Germinal center (tissue), 1 donor: ENCODE data around the gene COLQ.

Source experiments
- DNase-seq: peaks from one replicate; pipeline ENCODE4 v3.0.0; 2012; ENCODE audit warnings: mixed read lengths, low spot score

Gene COLQ

DNA sequence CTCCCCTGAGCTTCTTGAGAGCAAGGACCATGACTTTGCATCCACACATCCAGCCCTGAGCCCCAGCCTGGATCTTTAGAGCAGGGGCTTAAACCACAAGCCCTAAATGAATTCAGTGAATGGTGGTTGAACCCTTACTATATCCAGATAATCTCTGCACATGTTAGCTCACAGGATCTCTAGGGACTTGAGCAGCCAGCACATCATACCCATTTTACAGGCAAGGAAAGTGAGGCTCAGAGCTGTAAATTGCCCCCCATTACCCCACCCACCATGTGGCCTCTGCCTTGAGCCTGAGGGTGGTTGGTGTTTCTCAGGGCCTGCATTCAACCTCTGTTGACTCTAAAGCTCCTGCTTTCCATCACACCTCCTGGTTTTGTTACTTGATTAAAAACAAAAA is 66.5 kb downstream of the COLQ start:
- DNase-seq, result no peak

DNA sequence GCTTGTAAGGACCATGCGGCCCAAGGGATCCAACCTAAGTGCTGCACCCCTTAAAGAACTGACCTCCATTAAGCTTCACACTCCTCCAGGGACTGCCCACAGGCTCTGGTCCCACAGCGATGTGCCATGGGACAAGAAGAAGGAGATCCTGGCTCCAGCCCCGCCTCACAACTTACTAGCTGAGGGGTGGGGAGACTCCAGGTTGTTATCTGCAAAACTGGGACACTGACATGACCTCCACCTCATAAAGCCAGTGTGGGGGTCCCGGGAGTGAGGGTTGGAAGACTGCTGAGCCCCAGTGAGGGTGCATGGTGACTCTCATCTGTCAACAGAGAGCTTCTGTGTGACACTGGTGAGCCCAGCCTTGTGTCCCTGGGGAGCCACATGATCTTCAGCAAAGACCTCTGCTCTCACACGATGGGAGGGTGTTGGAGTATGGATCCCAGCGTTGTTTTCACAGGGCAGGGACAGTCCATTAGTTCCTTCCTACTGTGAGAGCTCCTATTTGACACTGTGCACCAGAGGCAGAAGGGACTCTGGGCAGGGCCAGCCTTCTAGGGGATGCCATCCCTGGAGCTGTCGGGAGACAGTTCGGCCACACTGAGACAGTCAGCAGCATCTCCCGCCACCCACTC is 67.4 kb downstream of the COLQ start:
- DNase-seq, result no peak

DNA sequence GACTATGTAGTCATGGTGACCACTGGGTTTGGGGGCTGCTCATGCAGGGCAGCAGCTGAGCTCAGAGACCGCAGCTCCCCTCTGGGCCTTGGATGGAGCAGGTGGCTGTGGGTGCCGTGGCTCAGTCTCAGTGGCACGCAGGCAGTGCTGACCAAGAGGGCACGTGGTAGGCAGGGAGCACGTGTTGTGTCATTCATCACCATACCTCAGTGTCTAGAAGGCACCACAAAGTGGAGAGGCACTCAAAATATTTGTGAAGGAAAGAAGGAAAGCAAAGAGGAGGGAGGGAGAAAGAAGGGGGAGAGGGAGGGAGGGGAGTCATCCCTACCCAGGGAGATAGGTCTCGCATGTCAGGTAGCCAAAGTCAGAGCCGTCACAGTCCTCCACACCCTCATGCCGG is 68.0 kb downstream of the COLQ start:
- no peak for DNase-seq

DNA sequence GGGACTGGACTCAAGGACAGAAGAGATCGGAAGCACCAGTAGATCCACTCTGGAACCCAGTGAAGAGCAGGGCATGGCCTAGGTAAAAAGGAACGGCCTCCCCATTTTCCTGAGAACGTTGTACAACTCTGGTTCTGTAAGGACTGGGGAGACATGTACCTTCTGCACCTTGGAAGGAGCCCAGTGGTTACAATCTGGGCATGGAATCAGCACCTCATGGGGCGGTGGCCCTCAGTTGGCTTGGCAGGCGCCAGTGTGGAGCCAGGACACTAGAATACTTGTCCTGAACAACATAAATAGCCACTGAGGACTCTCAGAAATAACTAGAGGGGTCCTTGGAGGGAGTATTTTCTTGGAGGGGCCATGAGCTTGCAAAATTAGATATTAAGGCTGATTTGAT is 68.5 kb downstream of the COLQ start:
- no peak for DNase-seq

DNA sequence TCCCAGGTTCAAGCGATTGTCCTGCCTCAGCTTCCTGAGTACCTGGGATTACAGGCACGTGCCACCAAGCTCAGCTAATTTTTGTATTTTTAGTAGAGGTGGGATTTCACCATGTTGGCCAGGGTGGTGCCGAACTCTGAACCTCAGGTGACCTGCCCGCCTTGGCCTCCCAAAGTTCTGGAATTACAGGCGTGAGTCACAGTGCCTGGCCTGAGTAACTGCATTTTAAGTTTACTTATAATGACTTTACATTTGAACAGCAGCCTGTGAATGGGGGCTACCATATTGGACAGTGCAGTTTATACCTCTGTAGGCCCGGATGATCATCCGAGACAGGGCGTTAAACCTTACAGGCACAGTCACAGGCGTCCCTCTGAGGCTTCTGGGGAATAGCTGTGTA is 69.3 kb downstream of the COLQ start:
- DNase-seq, result no peak

DNA sequence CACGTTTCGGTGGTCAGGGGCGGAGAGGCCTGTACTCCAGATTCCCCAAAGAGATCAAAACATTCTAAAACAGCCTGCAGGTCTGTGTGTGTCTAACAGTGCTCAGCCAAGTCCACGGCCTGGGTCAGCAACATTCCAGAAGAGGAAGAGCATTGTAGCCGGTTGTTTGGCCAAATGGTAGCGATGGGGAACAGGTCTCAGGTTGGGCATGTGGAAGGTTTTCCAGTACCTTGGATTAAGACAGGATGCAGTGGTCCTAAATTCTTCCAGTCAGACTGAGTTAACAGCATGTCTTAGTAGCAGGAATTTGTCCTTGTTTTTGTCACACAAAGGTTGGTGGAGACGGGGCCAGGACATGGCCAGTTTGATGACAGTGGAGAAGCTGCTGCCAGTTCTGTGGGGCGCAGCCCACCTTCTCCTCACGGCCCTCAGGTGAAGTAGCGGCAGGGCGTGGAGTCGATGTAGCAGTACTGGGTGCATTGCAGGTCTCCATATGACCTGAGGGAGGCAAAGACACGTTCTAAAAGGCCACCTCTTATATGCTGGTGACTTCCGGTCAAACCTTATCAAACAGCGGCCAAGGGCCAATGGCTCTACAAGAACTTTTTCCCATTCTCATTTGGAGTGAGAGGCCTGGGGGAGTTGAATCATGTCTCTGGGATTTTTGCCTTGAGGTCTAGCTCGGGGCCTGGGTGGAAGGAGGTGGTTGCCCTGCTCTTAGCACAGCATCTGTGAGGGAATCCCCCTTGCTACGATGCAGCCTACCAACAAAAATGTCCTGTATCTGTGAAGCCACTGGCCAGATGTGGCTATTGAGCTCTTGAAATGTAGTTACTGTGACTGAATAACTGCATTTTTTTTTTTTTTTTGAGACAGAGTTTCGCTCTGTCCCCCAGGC is 70.0 kb downstream of the COLQ start:
- no peak for DNase-seq

DNA sequence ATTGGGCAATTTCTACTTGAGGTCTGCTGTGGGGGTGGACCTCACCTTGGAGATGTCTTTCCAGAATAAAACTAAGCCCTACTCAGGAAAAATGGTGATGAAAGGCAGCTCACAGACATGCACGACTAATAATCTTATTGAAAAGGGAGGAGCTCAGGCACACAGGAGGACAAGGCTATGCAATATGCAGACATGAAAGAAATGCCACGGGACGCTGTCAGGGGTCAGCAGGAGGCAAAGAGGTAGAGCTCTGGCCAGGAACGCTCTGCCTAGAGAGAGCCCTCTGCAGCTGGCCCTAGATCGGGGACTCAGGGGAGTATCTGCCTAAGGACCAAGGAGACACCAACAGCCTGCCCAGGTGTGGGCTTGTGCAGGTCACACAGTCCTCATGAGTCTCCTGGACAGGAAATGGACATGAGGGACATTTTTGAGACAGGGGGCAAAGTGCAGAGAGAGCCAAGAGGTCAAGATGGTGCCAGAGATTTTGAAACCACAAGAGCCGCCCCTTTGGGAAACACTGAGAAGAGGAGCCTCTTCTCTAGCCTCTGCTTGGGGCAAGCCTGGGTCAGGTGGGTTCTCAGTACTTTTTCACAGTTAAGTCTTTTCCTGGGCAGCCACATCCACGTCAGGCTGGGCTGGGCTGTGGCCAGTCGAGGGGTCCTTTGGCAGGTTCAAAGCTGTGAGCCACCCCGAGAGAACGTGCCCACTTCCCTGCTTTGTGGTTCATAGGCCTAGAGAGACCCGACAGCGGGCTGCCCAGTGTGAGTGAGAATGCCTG is 70.9 kb downstream of the COLQ start:
- no peak for DNase-seq

DNA sequence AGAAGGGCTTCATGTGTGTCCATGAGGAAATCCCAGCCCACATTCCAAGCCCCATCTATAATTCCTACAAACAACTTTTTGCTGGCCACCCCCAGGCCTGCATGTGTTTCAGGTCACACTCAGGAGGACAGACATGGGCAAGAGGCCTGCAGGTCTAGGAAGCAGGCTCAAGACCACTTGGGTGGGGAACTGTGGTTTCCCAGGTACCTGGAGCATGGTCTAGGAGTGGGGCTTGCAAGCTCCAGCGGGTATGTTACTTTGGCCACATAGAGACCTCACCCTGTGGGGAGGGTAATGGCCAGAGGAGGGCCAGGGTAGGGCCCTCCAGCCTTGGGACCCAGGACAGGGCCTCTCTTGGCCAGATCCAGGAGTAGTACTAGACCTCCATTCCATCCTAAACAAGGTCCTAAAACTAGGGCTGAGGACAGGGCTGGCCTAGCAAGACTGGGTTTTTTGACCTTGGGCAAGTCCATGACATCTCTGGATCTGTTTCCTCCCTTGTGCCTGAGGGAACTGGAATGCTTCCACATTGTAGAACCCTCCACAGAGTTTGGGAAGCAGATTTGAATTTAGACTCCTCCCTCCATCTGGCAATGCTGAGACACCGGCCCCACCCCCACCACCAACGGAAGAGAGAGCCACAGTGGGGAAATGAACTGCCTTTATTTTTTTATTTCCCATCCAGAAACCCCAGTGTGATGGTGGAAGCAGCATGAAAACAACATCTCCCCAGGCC is 71.8 kb downstream of the COLQ start:
- no peak for DNase-seq

DNA sequence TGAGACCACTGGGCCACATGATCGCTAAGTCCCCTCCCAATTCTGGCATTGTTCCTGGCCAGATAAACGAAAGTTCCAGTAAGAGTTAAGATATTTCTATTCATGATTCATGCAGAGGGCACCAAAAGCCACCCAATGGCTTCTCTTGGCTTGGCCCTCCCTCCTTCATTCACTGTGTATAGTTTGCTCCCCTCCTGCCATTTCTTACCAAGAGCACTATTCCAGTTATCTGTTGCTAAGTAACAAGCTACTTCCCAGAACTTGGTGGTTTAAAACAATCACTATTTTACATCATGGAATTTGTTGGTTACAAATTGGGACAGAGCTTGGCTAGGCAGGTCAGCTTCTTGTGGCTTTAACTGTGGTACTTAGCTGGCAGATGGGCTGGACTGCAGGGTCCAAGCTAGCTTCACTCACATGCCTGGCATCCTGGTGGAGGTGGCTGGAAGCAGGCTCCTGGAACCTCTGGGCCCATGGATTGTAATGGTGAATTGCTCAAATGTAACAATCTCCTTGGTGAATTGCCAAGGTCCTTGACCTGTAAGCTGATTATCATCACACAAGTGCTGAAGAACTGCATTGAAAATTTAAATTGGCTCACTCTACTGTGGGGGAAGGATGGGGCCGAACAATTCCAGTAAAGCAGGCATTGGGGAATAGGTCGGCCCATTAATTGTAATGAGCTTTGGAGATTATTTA is 77.5 kb downstream of the COLQ start:
- no peak for DNase-seq

DNA sequence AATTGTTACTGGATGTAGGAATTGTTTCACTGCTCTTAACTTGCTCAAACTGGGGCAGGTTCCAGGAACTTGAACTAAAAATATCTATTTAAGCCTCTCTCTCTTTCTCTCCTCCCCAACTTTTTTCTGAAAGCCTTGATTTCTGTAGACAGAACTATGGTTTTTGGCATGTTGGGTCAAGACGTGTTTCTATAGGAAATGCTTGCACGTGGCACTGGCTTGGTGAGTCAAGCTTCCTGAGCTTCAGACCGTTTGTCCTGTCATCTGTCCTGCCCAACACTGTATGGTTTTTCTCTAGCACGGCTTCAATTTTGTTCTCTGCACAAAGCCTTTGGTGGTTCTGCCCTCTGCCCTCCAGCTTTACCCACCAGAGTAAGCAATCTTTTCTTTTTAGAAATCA is 80.6 kb downstream of the COLQ start:
- DNase-seq, result no peak

DNA sequence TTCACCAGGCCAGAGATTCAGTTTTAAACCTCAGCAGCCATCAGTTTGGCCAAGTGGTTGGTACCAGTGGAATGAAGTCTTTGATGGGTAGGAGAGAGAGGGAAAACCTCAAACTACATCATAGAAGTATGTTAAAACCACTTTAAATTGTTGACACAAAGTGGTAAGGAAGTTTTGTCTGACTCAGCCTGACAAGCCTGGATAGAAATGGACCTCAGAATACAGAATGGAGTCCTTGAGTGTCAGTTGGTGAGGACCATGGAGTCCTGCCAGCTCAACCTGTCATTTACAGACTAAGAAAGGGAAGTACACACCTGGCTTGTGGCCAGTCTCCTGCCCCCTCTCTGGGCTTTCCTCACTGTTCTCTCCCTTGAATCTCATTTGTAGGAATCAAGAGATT is 82.0 kb downstream of the COLQ start:
- no peak for DNase-seq

DNA sequence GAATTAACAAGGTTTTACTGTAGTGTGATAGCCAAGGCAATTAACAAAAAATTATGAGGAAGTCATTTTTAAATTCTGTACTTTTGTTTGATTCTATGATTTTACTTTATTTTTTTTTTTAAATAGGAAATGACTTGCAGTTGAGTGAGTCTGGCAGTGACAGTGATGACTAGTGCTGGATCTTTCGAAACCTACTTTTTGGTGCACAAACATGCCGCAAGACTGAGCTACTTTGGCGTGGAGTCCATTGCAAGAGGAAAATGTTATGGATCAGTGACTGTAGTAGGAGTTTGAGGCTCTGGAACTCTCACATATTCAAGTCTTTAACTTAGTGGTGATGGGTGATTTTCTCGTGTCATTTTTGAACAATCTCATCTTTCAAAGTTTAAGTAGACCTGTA is 82.5 kb downstream of the COLQ start:
- DNase-seq, result no peak

DNA sequence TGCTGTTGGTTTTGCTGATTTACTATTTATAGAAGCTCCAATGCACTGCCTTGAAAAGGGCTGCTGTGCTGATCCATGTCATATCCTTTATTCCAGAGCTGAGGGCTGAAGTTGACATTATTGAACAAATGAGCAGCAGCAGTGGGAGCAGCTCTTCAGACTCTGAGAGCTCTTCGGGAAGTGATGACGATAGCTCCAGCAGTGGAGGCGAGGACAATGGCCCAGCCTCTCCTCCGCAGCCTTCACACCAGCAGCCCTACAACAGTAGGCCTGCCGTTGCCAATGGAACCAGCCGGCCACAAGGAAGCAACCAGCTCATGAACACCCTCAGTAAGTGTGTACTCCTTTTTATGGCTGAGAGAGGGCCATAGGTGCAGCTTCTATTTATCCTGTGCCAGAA is 85.3 kb downstream of the COLQ start:
- no peak for DNase-seq

DNA sequence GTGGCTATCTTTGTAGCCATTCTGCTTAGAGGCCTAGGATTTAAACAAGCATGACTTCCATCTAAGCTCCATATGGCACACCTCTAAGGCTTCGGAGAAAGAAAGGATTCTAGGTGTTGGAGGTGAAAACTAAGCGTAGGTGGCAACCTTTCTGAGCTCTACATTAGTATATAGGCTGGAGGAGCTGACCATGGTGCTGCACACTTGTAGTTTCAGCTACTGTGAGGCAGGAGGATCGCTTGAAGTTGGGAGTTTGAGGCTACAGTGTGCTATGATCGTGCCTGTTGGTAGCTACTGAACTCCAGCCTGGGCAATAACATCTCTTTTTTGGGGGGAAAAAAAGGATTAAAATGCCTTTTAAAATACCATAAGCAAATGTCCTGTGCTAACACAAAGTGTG is 86.8 kb downstream of the COLQ start:
- DNase-seq, result no peak

DNA sequence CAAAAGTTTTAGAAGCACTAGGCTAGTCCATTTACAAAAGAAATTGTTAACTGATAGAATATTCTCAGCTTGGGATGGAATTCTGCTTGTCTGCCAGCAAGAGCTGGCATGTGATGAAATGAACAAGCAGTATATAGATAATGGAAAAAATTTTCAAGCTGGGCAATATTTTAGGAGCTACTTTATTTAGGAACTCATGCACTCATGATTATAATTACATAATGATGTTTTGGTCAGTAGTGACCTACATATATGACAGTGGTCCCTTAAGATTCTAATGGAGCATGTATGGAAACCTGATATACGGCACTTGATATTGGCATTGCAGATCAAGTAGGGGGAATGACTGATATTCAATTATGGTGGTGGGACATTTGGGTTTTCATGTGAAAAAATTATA is 88.0 kb downstream of the COLQ start:
- no peak for DNase-seq

DNA sequence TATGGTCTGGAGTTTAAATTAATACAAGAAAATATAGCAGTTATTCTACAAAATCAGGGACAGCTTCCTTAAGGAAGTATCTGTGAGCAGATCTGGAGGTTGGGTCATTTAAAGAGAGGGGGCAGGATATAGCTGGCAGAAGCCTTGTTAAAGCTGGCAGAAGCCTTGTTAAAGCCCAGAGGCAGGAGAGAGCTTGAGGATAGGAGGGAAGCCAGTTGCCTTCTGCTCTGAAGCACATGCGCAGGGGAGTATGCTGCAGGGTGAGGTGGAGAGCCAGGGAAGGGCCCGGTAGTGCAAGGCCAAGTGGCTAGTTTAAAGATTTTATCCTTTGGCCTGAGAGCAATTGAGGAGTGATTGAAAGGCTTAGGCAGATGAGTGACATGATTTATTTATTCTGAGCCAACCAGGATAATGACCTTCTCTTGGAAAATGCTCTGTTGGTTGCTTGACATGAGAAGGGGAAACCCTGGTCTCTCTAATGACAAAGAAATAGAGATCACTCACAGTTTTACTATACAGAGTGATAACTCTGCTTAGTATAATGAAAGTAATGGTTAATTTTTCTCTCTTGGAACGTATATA is 90.2 kb downstream of the COLQ start:
- DNase-seq, result no peak

DNA sequence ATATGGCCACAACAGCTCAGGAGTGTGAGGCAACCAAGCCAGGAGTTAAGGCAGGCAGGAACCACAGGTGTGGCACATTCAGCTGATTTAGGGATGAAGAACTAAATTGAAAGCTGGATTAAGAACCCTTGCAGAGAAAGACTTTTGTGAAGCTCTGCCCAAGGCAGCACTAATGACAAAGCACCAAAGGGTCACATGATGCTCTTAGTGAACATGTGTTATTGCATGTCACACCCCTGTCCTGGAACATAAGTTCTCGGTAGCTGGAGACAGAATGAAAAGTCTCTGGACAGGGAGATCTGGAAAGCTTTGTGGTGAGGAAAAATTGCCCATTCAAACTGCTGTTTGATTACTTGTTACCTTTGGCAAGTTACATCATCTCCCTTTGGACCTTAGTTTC is 90.9 kb downstream of the COLQ start:
- DNase-seq, result no peak

DNA sequence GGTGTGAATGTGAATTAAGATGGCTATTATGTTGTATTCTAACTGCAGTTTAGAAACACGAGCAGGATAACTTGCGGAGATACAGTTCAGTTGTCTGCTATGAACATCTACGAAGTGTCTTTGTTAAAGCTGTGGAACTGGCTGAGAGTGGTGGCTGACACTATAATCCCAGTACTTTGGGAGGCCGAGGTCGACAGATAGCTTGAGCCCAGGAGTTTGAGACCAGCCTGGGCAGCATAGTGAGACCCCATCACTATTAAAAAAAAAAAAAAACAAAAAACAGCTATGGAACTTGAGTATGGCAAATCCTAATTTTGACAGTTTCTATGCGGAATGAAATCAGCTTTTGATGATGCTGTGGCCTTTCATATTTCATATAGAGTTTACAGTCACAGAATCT is 92.4 kb downstream of the COLQ start:
- DNase-seq, result no peak

DNA sequence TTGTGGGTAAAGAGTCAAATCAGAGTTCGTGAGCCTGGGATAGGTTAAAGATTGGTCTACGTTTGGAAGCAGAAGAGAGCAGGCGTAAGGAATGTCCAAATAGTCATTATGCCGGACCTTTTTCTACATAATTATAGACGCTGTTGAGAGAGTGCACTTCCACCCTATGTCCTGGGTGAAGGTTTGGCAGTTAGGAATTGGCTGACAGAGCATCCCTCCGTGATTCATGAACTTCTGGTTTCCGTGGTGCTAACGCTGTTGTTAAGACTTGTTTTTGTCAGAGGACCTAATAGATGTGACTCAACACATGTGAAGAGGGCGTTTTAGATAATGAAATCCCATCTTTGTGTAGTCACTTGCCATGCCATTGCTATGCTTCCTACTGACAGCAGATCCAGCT is 93.0 kb downstream of the COLQ start:
- DNase-seq, result no peak

DNA sequence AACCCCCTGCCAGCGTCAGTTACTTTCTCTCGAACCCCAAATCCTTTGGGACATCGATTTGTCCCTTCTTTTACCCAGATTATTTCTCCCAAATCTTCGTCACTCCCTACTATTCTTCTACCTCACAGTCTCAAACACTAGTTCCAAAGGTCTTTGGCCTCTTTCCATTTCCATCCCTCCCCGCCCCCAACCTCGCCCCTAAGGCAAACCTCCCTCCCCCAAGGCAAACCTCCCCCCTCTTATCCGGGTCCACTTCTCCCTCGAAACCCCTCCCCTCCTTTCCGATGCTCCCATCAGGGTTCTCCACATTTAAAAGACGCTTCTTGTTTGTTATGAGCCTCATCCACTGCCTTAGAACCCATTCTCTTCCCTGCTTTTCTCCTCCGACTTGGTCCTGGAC is 93.5 kb downstream of the COLQ start:
- peak; percentile 20 for DNase-seq

DNA sequence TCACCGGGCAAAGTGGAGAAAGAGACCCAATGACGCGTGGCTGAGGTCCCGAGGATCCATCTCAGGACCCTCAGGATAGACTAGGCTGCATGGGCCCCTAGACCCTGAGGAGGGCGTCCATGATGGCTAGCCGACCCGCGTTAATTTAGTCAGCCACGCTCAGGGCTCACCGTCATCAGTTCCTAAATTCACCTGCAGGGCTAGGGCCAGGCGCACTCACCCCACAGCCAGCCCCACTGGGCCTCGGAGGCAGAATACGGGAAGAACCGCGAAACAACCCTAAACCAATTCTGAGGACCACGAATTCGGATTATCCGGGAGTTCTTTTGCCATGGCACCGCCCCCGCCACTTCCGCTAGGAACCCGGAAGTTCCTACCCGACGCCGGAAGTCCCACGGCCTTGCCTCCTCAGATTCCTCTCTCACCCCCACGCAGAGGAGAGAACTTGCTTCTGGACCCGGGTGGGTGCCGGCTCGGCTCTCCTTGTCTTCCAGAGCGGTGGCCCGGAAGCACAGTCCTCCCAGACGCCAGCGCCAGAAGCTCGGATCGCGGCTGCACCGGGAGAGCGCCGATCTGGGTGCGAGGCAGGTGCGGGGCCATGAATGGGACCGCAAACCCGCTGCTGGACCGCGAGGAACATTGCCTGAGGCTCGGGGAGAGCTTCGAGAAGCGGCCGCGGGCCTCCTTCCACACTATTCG is 94.2 kb downstream of the COLQ start, which contains the start of the genes EAF1 and METTL6:
TSS of gene EAF1 (plus strand) at position 417 of the 699 bp plus-strand sequence. CDS start at position 599, 182 bp downstream.
TSS of gene METTL6 (minus strand) at position 363 of the 699 bp plus-strand sequence. CDS start 1,033 bp downstream, outside the sequence.
- DNase-seq, result peak; percentile 90
